Muscle layer of colon (tissue), 2 donors: ENCODE results near the gene RXRA.
A peak's percentile ranks its signal among the peaks of the same experiment; 100 is the strongest.

Source experiments
- H3K27ac ChIP-seq: one replicate; pipeline ENCODE4 v1.7.0; 2013; ENCODE audit warnings: low read depth, mild to moderate bottlenecking, low read length, moderate library complexity
- H3K27me3 ChIP-seq, 2 donors: one replicate each; pipeline ENCODE4 v1.7.0; 2013; ENCODE audit warnings: low read length in 2 of 2, mild to moderate bottlenecking in 2 of 2; ENCODE audit not compliant: insufficient read depth in 2 of 2, control insufficient read depth in 1 of 2
- H3K36me3 ChIP-seq: one replicate; pipeline ENCODE4 v1.7.0; 2013; ENCODE audit warnings: mild to moderate bottlenecking, low read length; ENCODE audit not compliant: insufficient read depth
- H3K4me1 ChIP-seq: one replicate; pipeline ENCODE4 v1.7.0; 2013; ENCODE audit warnings: mild to moderate bottlenecking, low read length; ENCODE audit not compliant: insufficient read depth
- H3K4me3 ChIP-seq, 2 donors: one replicate each; pipeline ENCODE4 v1.7.0; 2013; ENCODE audit warnings: low read length in 2 of 2, low read depth in 1 of 2, mild to moderate bottlenecking in 1 of 2, moderate library complexity in 1 of 2
- H3K9ac ChIP-seq: one replicate; pipeline ENCODE4 v1.7.0; 2013; ENCODE audit warnings: low read length
- H3K9me3 ChIP-seq: one replicate; pipeline ENCODE4 v1.7.0; 2013; ENCODE audit warnings: mild to moderate bottlenecking, low read length
- donor health status: abdominal sarcoma.
- donor health status: Adenocarcinoma of cecum.

RXRA gene

DNA sequence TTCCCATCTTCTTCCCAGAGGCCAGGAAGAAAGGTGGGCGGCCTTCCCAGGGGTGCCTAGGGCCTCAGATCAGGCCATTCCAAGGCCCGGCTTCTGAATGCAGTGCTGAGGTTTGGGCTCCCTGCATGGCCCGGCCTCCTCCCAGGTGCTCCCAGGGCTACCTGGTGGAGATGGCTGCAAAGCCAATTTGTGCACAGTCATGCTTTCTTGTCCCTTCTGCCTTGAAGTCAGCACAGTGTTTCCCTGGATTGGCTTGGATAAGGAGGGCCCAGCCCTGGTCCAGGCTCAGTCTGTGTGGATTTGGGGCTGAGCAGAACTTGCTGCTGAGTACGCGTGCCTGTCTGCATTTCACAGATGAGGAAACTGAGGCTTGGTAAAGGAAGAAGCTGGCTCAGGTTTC is 72.5 kb downstream of the RXRA start:
- peaks cover 27% of the 10 kb centered on the region for H3K4me1 ChIP-seq
- peaks cover 5% of the 10 kb centered on the region for H3K9me3 ChIP-seq
- no peaks in the 10 kb centered on the region for H3K27me3 ChIP-seq
- H3K36me3 ChIP-seq: no peaks in the 10 kb centered on the region
- no peak overlapping the region for H3K27ac ChIP-seq
- no peak overlapping the region for H3K9ac ChIP-seq
- H3K4me3 ChIP-seq: no peak overlapping the region

DNA sequence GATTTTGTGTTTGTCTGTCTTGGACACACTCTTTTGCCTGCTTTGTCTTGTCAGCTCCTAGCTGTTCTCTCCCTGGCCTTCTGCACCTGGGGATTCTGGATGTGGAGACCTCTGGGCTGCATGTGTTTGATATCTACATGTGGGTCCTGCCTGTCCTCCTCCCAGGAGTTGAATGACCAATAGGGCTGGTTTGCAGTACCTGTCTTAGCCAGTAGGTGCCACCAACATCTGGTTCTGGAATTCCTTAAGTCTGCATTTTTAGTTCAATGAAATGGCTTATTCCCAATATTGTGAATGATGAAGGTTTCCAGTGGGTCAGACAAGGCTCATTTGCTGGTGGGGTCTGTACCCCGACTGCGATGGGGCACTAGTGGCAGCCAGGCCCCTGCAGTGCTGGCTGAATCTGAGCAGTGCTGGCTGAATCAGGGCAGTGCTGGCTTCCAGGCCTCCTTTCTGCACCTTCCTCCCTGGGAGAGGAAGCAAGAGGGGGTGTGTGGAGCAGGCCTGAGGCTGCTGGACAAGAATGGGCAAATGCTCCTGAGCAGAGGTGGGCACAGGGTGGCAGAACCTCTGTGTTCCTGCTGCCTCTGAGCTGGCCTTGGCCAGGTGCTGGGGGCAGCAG is 73.3 kb downstream of the RXRA start:
- Histone ChIP-seq H3K4me3 (no peak overlapping the region), H3K4me1 (peaks cover 35% of the 10 kb centered on the region), H3K27ac (no peak overlapping the region), H3K9ac (no peak overlapping the region), H3K27me3 (no peaks in the 10 kb centered on the region), H3K36me3 (no peaks in the 10 kb centered on the region), H3K9me3 (peaks cover 5% of the 10 kb centered on the region)

DNA sequence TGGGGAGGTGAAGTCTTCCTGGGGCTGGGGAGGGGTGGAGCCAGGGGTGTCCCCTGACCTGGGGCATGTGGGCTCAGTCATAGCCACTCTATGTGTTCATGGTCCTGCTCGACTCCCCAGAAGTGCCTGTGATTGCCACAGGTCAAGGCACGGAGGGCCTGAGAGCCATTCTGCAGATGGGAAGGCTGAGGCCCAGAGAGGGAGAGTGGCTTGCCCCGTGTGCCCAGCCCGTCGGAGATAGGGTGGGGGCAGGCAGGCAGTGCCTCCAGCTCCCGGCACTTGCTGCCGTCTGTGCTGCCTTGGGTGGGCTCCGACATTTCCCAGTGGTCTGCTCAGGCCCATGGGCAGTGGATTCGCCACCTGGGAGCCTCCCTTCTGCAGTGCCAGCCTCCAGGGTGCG is 74.0 kb downstream of the RXRA start:
- Histone ChIP-seq H3K36me3 (no peaks in the 10 kb centered on the region), H3K27me3 (no peaks in the 10 kb centered on the region), H3K9ac (no peak overlapping the region)

DNA sequence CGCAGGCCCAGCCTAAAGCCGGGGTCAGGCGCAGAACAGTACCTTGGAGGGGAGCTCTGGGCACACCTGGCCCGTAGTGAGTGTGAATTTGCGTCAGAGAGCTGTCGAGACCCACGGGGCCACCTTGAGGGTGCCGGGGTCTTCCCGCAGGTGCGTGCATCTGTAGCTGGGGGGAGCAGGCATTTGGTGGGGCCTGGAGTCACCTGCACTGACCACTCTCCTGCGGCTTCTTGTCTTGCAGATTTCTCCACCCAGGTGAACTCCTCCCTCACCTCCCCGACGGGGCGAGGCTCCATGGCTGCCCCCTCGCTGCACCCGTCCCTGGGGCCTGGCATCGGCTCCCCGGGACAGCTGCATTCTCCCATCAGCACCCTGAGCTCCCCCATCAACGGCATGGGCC is 75.1 kb downstream of the RXRA start:
- Histone ChIP-seq H3K27ac (no peak overlapping the region), H3K9ac (no peak overlapping the region), H3K9me3 (peaks cover 5% of the 10 kb centered on the region), H3K4me3 (no peak overlapping the region), H3K27me3 (no peaks in the 10 kb centered on the region), H3K36me3 (no peaks in the 10 kb centered on the region), H3K4me1 (peaks cover 40% of the 10 kb centered on the region)

More for the DNA sequence above, 74.0 kb downstream of the RXRA start:
- H3K4me1 ChIP-seq: peaks cover 36% of the 10 kb centered on the region
- peaks cover 5% of the 10 kb centered on the region for H3K9me3 ChIP-seq
- H3K4me3 ChIP-seq: no peak overlapping the region
- no peak overlapping the region for H3K27ac ChIP-seq

DNA sequence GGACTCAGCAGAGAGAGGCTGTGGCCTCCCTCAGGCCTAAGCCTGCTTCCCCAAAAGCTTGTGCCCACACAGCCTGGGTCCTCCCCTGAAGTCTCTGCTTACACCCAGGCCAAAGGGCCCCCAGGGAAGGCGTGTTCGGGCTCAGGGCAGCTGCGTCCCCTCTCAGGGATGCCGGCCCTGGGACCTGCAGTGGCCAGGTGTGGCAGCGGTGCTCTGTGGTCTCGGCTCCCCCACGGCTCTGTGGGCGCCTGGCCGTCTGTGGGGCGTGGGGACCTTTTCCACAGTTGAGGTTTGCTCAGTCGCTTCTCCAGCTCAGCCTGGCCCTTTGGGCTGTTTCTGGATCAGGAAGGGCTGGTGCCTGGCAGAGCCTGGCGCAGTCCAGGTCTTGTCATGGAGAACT is 75.9 kb downstream of the RXRA start:
- H3K4me1 ChIP-seq: peaks cover 48% of the 10 kb centered on the region
- no peaks in the 10 kb centered on the region for H3K36me3 ChIP-seq
- no peak overlapping the region for H3K27ac ChIP-seq
- H3K4me3 ChIP-seq: no peak overlapping the region
- H3K9me3 ChIP-seq: peaks cover 5% of the 10 kb centered on the region
- H3K27me3 ChIP-seq: no peaks in the 10 kb centered on the region
- H3K9ac ChIP-seq: no peak overlapping the region

DNA sequence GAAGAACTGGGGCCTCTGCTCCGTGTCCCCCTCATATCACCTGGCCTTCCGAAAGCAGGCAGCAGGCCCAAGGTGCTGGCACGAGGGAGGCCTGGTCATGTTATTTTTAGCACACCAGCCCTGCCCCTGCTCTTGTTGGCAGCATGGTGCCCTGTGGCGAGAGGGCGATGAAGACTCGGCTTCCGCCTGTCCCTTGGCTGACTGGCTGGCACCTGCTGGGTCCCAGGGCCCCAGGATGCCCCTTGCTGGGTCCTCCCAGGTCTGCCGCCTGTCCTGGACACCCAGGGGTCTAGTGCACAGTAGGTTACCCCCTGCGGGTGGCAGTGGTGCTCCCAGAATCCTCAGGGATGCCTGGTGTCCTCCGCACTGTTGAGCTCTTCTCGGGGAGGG is 77.0 kb downstream of the RXRA start:
- H3K27ac ChIP-seq: no peak overlapping the region
- H3K9ac ChIP-seq: no peak overlapping the region
- H3K36me3 ChIP-seq: no peaks in the 10 kb centered on the region
- H3K9me3 ChIP-seq: peaks cover 5% of the 10 kb centered on the region
- H3K4me1 ChIP-seq: peaks cover 58% of the 10 kb centered on the region
- no peaks in the 10 kb centered on the region for H3K27me3 ChIP-seq
- H3K4me3 ChIP-seq: no peak overlapping the region

DNA sequence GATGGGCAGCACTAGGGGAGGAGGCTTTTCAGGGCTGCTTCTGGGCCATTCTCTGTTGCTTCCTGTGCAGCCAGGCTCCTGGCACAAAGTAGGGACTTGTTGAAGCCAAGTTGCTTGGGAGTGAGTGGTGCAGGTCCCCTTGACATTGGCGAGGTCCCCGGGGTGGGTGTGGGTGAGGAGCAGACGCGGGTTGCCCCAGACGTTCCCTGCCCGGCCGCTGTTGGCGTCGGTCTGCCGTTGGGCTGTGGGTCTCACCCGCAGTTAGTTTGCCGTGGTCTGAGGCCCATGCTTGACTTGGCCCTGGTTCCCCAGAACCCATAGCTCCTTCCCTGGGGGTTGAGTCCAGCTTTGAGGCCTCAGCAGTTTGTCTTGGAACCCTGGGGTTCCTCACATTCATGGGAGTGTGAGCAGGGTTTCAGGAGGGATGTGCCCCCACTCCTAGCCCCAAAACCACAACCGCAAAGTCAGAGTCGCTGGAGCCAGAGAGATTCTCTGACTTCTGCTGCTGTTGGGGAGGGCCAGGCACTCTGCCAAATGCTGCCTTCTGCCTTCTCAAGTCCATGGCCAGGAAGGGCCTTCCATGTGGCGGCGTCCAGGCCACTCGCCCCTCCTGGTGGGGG is 77.5 kb downstream of the RXRA start:
- H3K9ac ChIP-seq: no peak overlapping the region
- H3K4me3 ChIP-seq: no peak overlapping the region
- no peaks in the 10 kb centered on the region for H3K36me3 ChIP-seq
- H3K27me3 ChIP-seq: no peaks in the 10 kb centered on the region
- peaks cover 63% of the 10 kb centered on the region for H3K4me1 ChIP-seq
- peaks cover 5% of the 10 kb centered on the region for H3K9me3 ChIP-seq
- H3K27ac ChIP-seq: no peak overlapping the region

DNA sequence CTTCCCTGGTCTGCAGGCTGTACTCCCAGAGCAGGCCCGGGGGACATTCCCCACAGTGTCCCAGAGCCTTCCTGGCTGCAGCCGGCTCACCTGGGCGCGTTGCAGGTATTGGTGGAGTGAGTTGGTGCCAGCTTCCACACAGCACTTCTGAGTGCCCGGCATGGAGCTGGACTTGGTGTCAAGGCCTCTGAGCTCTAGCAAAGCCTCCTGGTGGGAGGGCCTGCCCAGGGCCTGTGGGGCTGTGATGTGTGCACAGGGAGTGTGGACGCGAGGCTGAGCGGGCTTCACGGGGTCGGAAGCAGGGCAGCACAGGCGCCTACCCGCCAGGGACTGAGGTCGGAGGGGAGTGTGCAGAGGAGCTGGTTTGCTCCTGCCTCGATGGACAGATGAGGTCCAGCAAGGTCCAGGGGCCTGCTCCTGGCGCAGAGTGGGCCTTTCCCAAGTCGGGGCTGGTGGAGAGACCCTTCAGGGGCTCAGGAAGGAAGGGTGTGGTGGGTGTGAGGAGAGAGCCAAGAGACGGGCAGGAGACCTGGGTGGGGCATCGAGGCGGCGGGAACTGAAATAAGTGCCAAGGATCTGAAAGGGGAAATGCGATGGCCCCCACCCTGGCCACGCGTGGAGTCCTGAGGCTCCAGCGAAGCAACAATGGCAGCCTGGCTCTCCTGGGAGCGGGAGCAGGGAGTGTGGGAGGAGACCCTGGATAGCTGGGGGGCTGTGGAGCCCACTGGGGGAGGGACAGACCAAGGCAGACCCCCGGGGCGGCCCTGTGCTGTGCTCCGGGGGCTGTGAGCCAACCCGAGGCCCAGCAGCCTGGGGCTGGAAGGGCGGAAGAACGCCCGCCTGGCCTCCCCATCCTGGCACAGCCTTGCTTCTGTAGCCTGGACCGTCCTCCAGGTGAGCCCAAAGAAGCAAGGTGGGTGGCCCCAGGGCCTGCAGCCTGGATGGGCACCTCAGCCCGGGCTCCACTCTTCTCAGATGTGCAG is 78.4 kb downstream of the RXRA start:
- no peaks in the 10 kb centered on the region for H3K36me3 ChIP-seq
- H3K9me3 ChIP-seq: no peaks in the 10 kb centered on the region
- H3K4me1 ChIP-seq: peaks cover 63% of the 10 kb centered on the region
- H3K9ac ChIP-seq: no peak overlapping the region
- H3K27me3 ChIP-seq: no peaks in the 10 kb centered on the region
- H3K4me3 ChIP-seq: no peak overlapping the region
- peak overlapping the region; percentile 31 for H3K27ac ChIP-seq

DNA sequence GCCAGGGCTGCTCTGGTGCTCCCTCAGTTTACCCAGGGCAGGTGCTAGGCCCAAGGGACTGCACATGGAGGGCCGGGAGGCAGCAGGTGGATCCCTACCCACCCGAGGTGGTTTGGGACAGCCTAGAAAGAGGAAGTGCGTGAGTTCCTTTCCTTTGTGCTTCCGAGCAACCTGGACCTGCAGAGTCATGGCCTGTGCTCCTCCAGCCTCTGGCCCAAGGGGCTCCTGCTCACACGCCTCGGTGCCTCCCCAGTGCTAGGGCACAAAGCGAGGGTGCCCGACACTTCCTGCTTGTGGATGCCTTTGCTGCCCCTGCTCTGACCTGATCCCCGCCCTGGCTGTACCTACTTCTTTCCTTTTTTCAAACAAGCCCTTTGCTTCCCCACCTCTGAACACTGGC is 79.3 kb downstream of the RXRA start:
- H3K36me3 ChIP-seq: peaks cover 5% of the 10 kb centered on the region
- no peak overlapping the region for H3K27ac ChIP-seq
- no peaks in the 10 kb centered on the region for H3K27me3 ChIP-seq
- no peaks in the 10 kb centered on the region for H3K9me3 ChIP-seq
- no peak overlapping the region for H3K9ac ChIP-seq
- no peak overlapping the region for H3K4me3 ChIP-seq
- peaks cover 72% of the 10 kb centered on the region for H3K4me1 ChIP-seq

DNA sequence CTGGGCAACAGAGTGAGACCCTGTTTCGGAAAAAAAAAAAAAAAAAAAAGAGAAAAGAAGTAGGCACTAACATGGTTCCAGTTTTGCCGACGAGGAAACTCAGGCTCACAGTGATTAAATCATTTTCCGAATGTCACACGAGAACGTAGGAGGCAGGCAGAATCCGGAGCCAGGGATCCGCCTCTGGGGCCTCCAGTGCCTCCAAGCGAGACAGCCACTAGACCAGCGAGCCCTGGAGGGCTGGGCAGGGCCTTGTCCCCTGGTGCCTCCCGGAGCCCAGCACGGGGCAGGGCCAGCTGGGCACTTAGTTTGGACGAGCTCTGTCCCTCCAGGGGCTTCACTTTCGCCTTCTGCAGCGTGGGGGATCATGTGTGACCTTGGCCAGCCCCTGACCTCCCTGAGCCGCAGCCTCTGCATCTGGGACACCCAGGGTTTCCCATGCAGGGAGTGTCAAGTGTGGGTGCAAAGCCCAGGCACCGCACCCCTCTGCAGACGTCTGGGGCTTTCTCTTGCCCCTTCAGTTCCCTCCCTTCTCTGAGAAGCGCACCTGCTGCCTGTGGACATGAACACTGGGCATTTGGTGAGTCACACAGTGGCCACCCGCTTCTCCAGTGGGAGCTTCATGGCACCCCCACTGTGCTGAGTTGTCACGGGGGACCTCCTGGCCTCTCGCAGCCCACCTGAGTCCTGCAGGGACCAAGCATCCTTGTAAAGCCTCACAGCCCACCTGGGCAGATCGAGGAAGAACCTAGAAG is 80.3 kb downstream of the RXRA start:
- Histone ChIP-seq H3K4me3 (peak overlapping the region; percentile 34 to 66), H3K27ac (peak overlapping the region; percentile 61), H3K9me3 (no peaks in the 10 kb centered on the region), H3K27me3 (no peaks in the 10 kb centered on the region), H3K36me3 (peaks cover 5% of the 10 kb centered on the region), H3K9ac (no peak overlapping the region), H3K4me1 (peaks cover 77% of the 10 kb centered on the region)
